GM12892 (cell line): ENCODE measurements around the gene LGALS3.

ENCODE experiments used
- POLR2A ChIP-seq: IDR thresholded peaks from 2 replicates; pipeline ENCODE4 v1.6.1; 2011; ENCODE audit warnings: low read depth, low read length, control low read depth
- TAF1 ChIP-seq: IDR thresholded peaks from 2 replicates; pipeline ENCODE4 v1.6.1; 2011; ENCODE audit warnings: low read depth, mild to moderate bottlenecking, control low read depth, low read length, borderline replicate concordance

GRCh38 chr14:55157080-55157479 is 28.0 kb downstream of the LGALS3 start:
- TF ChIP-seq TAF1: no peak
- TF ChIP-seq POLR2A: no peak
